Hepatocyte (in vitro differentiated cells): ENCODE results near the gene COL15A1. TPM values are rescaled to one million over a fixed set of nuclear protein-coding genes. Genes with fewer than 3 reads are reported as not detected.

Experiments
- DNase-seq: peaks from one replicate; pipeline ENCODE4 v3.0.0-alpha.2; 2016; ENCODE audit warnings: low spot score
- H2AFZ ChIP-seq: fragments of 200-600 bp; sonication (generic); 2 replicates; pipeline ENCODE4 v1.6.0; 2016; ENCODE audit warnings: antibody characterized with exemption, mild to moderate bottlenecking
- H3K27ac ChIP-seq: fragments of 200-600 bp; sonication (generic); 2 replicates; pipeline ENCODE4 v1.5.1; 2016; ENCODE audit warnings: mild to moderate bottlenecking
- H3K27me3 ChIP-seq: fragments of 200-600 bp; sonication (generic); 2 replicates; pipeline ENCODE4 v1.6.1; 2016
- H3K36me3 ChIP-seq: fragments of 200-600 bp; sonication (generic); replicated peaks from 2 replicates; pipeline ENCODE4 v1.5.1; 2016; ENCODE audit warnings: low read depth; ENCODE audit not compliant: insufficient read depth
- H3K4me1 ChIP-seq: fragments of 200-600 bp; sonication (generic); 2 replicates; pipeline ENCODE4 v1.5.1; 2016; ENCODE audit warnings: mild to moderate bottlenecking, moderate library complexity; ENCODE audit not compliant: insufficient read depth
- H3K4me2 ChIP-seq: fragments of 200-600 bp; sonication (generic); 2 replicates; pipeline ENCODE4 v1.6.0; 2016
- H3K4me3 ChIP-seq: fragments of 200-600 bp; sonication (generic); 2 replicates; pipeline ENCODE4 v1.5.1; 2016; ENCODE audit warnings: mild to moderate bottlenecking
- H3K79me2 ChIP-seq: fragments of 200-600 bp; sonication (generic); 2 replicates; pipeline ENCODE4 v1.6.0; 2017; ENCODE audit warnings: mild to moderate bottlenecking
- H3K9me2 ChIP-seq: fragments of 200-600 bp; sonication (generic); replicated peaks from 2 replicates; pipeline ENCODE4 v1.6.0; 2017; ENCODE audit warnings: mild to moderate bottlenecking; ENCODE audit not compliant: insufficient read depth
- H3K9me3 ChIP-seq: fragments of 200-600 bp; sonication (generic); 2 replicates; pipeline ENCODE4 v1.5.1; 2016; ENCODE audit warnings: low read depth, mild to moderate bottlenecking
- H4K20me1 ChIP-seq: fragments of 200-600 bp; sonication (generic); 2 replicates; pipeline ENCODE4 v1.6.0; 2016; ENCODE audit warnings: mild to moderate bottlenecking; ENCODE audit not compliant: insufficient read depth, poor library complexity, severe bottlenecking
- EZH2 ChIP-seq: fragments of 200-600 bp; sonication (generic); IDR thresholded peaks from 2 replicates; pipeline ENCODE4 v1.6.1; 2016; ENCODE audit warnings: antibody characterized with exemption, mild to moderate bottlenecking, borderline replicate concordance
- EZH2phosphoT487 ChIP-seq: fragments of 200-600 bp; sonication (generic); IDR thresholded peaks from one replicate; pipeline ENCODE4 v1.6.1; 2018; ENCODE audit warnings: antibody characterized with exemption, mild to moderate bottlenecking, low read depth, moderate library complexity; ENCODE audit not compliant: unreplicated experiment, severe bottlenecking
- WGBS: methylation state at CpG from one replicate; pipeline ENCODE4 v1.1.6; 2016; ENCODE audit warnings: low lambda C conversion rate; ENCODE audit errors: missing lambda C conversion rate; 5-methylcytosine and 5-hydroxymethylcytosine counted together
- polyA plus RNA-seq: library from polyadenylated mRNA; unstranded; fragments of >200 nt; fragmentation: Nextera tagmentation; extraction: Ambion mirVana; gene quantifications from 2 replicates; pipeline ENCODE4 v1.2.1, GENCODE V29; 2016
- total RNA-seq: library from RNA; depleted of rRNA; stranded (reverse); fragments of >200 nt; gene quantifications from 2 replicates; pipeline ENCODE4 v1.2.3, GENCODE V29; 2014
- TF ChIP-seq, protein P1 (sequence below): fragments of 200-600 bp; sonication (generic); IDR thresholded peaks from 2 replicates; pipeline ENCODE4 v1.5.1; 2016; ENCODE audit warnings: antibody characterized with exemption, mild to moderate bottlenecking; ENCODE audit not compliant: poor library complexity

Gene COL15A1
- total and polyA plus RNA-seq, 2 experiments from 2014 or later = 97.6 to 106 TPM

GRCh38 chr9:99020786-99021436, 77.2 kb downstream of the COL15A1 start:
- Histone ChIP-seq H3K27me3 (no peaks in the 10 kb centered on the region), H3K36me3 (no peaks in the 10 kb centered on the region), H3K27ac (peak overlapping the region; percentile 83), H3K4me3 (no peak overlapping the region), H3K9me3 (no peaks in the 10 kb centered on the region), H3K4me2 (no peak overlapping the region), H4K20me1 (no peaks in the 10 kb centered on the region), H2AFZ (no peak overlapping the region), H3K9me2 (no peaks in the 10 kb centered on the region), H3K79me2 (no peaks in the 10 kb centered on the region), H3K4me1 (peaks cover 4% of the 10 kb centered on the region)
- DNase-seq = no peak
- 85% methylated on average over 8 of the region's 8 CpGs for WGBS
- TF ChIP-seq EZH2 = no peak
- TF ChIP-seq, protein P1, sequence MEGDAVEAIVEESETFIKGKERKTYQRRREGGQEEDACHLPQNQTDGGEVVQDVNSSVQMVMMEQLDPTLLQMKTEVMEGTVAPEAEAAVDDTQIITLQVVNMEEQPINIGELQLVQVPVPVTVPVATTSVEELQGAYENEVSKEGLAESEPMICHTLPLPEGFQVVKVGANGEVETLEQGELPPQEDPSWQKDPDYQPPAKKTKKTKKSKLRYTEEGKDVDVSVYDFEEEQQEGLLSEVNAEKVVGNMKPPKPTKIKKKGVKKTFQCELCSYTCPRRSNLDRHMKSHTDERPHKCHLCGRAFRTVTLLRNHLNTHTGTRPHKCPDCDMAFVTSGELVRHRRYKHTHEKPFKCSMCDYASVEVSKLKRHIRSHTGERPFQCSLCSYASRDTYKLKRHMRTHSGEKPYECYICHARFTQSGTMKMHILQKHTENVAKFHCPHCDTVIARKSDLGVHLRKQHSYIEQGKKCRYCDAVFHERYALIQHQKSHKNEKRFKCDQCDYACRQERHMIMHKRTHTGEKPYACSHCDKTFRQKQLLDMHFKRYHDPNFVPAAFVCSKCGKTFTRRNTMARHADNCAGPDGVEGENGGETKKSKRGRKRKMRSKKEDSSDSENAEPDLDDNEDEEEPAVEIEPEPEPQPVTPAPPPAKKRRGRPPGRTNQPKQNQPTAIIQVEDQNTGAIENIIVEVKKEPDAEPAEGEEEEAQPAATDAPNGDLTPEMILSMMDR = no peak
- no peak for TF ChIP-seq EZH2phosphoT487

DNA sequence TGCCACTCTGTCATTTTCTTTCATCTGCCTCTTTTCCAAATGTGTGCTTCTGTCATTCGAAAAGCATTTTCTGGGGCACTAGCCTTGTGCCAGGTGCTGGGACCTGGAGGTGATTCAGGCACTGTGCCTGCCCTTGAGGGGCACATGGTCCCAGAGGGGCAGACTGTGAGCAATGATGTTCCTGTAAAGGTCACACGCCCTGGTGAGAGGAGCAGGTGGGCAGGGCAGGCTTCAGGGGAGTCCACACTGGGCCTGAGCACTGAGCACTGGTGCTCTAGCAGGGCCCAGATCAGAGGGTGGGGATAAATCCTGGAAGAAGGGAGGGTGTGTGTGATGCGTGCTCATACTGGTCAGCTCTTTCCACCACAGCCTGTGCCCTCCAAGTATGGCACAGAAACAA, 77.8 kb downstream of the COL15A1 start:
- H3K4me1 ChIP-seq = peaks cover 4% of the 10 kb centered on the region
- no peak for DNase-seq
- no peaks in the 10 kb centered on the region for H4K20me1 ChIP-seq
- H3K27me3 ChIP-seq = no peaks in the 10 kb centered on the region
- no peaks in the 10 kb centered on the region for H3K36me3 ChIP-seq
- no peaks in the 10 kb centered on the region for H3K9me2 ChIP-seq
- no peak overlapping the region for H2AFZ ChIP-seq
- no peaks in the 10 kb centered on the region for H3K79me2 ChIP-seq
- no peak overlapping the region for H3K4me2 ChIP-seq
- TF ChIP-seq EZH2phosphoT487 (no peak), EZH2 (no peak)
- TF ChIP-seq, protein P1 = no peak
- no peak overlapping the region for H3K4me3 ChIP-seq
- WGBS = 95% methylated on average over 3 of the region's 3 CpGs
- H3K9me3 ChIP-seq = no peaks in the 10 kb centered on the region
- no peak overlapping the region for H3K27ac ChIP-seq

GRCh38 chr9:99023231-99023630, 79.5 kb downstream of the COL15A1 start:
- TF ChIP-seq EZH2phosphoT487 (no peak), EZH2 (no peak)
- TF ChIP-seq, protein P1 = no peak
- Histone ChIP-seq H2AFZ (no peak overlapping the region), H4K20me1 (no peaks in the 10 kb centered on the region), H3K27ac (no peak overlapping the region), H3K9me3 (no peaks in the 10 kb centered on the region), H3K4me3 (no peak overlapping the region), H3K4me1 (peaks cover 4% of the 10 kb centered on the region), H3K79me2 (no peaks in the 10 kb centered on the region), H3K27me3 (no peaks in the 10 kb centered on the region), H3K4me2 (no peak overlapping the region), H3K9me2 (no peaks in the 10 kb centered on the region), H3K36me3 (no peaks in the 10 kb centered on the region)
- WGBS = 86% methylated on average over 8 of the region's 8 CpGs
- DNase-seq = no peak
